ENCODE data around the gene ARHGAP28. TPM values are rescaled to one million over a fixed set of nuclear protein-coding genes. Genes with fewer than 3 reads are reported as not detected.

The ARHGAP28 gene
- total and polyA plus RNA-seq, 2 of the 13 experiments (the other 11 are each of a cell fraction or from before 2014, with no cell fraction given), result not detected

DNA sequence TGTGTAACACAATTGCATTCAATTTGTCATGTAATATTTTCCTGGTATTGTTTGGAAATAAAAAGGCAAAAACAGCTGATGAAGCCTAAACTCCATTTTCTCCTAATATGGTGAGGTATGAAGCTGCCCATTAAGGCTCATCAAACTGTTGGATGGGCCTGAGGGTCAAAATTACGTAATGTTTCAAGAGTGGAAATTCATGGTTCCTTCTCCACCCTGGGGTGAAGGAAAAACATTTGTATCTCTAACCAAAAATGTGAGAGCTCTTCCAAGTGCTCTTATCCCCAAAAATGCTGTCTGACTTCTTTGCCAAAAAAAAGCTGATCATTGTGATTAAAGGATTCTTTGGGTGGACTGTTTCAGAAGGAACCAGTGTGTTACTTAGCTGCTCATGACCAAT lies 91.8 kb downstream of the ARHGAP28 start:
- H3K79me2 ChIP-seq (ENCODE audit: insufficient read depth, low read length), result no peaks in the 10 kb centered on the region
- H3K9me3 ChIP-seq (ENCODE audit: low read length), result no peaks in the 10 kb centered on the region
- no peak overlapping the region for H3K4me3 ChIP-seq (replicated peaks in 1 of 3; ENCODE audit: insufficient read depth in 1 of 3, low read depth in 2 of 3, low read length in 3 of 3)
- no peak for DNase-seq (ENCODE audit: low spot score)
- in situ Hi-C loops (cut with HindIII; ENCODE audit: extremely low pct_ligation_motif_present, low pct_unique_long_range_greater_than_20kb) (no loop called here), intact Hi-C loops (cut with micrococcal nuclease; ENCODE audit: unreplicated experiment) (no loop called here)
- no peaks in the 10 kb centered on the region for H3K4me1 ChIP-seq (ENCODE audit: insufficient read depth, low read length)
- H3K36me3 ChIP-seq (replicated peaks in 1 of 2; ENCODE audit: control insufficient read depth in 1 of 2, insufficient read depth in 2 of 2, low read length in 2 of 2), result no peaks in the 10 kb centered on the region
- H2AFZ ChIP-seq (ENCODE audit: low read length), result no peak overlapping the region
- H3K27me3 ChIP-seq (ENCODE audit: control insufficient read depth in 1 of 2, insufficient read depth in 2 of 2, low read length in 2 of 2), result no peaks in the 10 kb centered on the region
- TF ChIP-seq ZNF441 (CRISPR knock-in tag; IDR thresholded peaks at IDR 0.05; ENCODE audit: borderline replicate concordance), result no peak
- TF ChIP-seq YEATS4 (CRISPR knock-in tag; IDR thresholded peaks at IDR 0.05; ENCODE audit: borderline replicate concordance), result no peak
- no peak for TF ChIP-seq ZNF296 (CRISPR knock-in tag; conservative IDR thresholded peaks at IDR 0.05)
- no peak for TF ChIP-seq ZNF556 (CRISPR knock-in tag; IDR thresholded peaks at IDR 0.05; ENCODE audit: borderline replicate concordance)
- no peak for TF ChIP-seq ZBTB20 (CRISPR knock-in tag; IDR thresholded peaks at IDR 0.05; ENCODE audit: borderline replicate concordance, low read depth)
- no peak for TF ChIP-seq NR0B2 (CRISPR knock-in tag; IDR thresholded peaks at IDR 0.05)
- TF ChIP-seq TBX3 (IDR thresholded peaks at IDR 0.05; ENCODE audit: borderline replicate concordance), result no peak
- TF ChIP-seq, protein P1, sequence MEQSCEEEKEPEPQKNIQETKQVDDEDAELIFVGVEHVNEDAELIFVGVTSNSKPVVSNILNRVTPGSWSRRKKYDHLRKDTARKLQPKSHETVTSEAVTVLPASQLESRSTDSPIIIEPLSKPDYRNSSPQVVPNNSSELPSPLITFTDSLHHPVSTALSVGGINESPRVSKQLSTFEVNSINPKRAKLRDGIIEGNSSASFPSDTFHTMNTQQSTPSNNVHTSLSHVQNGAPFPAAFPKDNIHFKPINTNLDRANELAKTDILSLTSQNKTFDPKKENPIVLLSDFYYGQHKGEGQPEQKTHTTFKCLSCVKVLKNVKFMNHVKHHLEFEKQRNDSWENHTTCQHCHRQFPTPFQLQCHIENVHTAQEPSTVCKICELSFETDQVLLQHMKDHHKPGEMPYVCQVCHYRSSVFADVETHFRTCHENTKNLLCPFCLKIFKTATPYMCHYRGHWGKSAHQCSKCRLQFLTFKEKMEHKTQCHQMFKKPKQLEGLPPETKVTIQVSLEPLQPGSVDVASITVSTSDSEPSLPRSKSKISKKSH (CRISPR knock-in tag; IDR thresholded peaks at IDR 0.05; ENCODE audit: borderline replicate concordance), result no peak
- no peak for TF ChIP-seq ZNF775 (CRISPR knock-in tag; IDR thresholded peaks at IDR 0.05; ENCODE audit: borderline replicate concordance)
- TF ChIP-seq ARNT (IDR thresholded peaks at IDR 0.05), result no peak
- no peak for TF ChIP-seq ZNF333 (CRISPR knock-in tag; IDR thresholded peaks at IDR 0.05; ENCODE audit: borderline replicate concordance)
- no peak for TF ChIP-seq SP2 (CRISPR knock-in tag; IDR thresholded peaks at IDR 0.05)
- no peak for TF ChIP-seq ZMAT5 (CRISPR knock-in tag; IDR thresholded peaks at IDR 0.05; ENCODE audit: borderline replicate concordance, low read depth)
- TF ChIP-seq ZNF558 (CRISPR knock-in tag; IDR thresholded peaks at IDR 0.05; ENCODE audit: borderline replicate concordance), result no peak
- TF ChIP-seq ZSCAN31 (CRISPR knock-in tag; IDR thresholded peaks at IDR 0.05; ENCODE audit: low read depth), result no peak
- TF ChIP-seq NFE2 (CRISPR knock-in tag; IDR thresholded peaks at IDR 0.05), result no peak
- TF ChIP-seq, protein P2, sequence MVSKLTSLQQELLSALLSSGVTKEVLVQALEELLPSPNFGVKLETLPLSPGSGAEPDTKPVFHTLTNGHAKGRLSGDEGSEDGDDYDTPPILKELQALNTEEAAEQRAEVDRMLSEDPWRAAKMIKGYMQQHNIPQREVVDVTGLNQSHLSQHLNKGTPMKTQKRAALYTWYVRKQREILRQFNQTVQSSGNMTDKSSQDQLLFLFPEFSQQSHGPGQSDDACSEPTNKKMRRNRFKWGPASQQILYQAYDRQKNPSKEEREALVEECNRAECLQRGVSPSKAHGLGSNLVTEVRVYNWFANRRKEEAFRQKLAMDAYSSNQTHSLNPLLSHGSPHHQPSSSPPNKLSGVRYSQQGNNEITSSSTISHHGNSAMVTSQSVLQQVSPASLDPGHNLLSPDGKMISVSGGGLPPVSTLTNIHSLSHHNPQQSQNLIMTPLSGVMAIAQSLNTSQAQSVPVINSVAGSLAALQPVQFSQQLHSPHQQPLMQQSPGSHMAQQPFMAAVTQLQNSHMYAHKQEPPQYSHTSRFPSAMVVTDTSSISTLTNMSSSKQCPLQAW (CRISPR knock-in tag; IDR thresholded peaks at IDR 0.05), result no peak
- TF ChIP-seq MIER3 (CRISPR knock-in tag; IDR thresholded peaks at IDR 0.05; ENCODE audit: borderline replicate concordance), result no peak
- TF ChIP-seq, protein P3, sequence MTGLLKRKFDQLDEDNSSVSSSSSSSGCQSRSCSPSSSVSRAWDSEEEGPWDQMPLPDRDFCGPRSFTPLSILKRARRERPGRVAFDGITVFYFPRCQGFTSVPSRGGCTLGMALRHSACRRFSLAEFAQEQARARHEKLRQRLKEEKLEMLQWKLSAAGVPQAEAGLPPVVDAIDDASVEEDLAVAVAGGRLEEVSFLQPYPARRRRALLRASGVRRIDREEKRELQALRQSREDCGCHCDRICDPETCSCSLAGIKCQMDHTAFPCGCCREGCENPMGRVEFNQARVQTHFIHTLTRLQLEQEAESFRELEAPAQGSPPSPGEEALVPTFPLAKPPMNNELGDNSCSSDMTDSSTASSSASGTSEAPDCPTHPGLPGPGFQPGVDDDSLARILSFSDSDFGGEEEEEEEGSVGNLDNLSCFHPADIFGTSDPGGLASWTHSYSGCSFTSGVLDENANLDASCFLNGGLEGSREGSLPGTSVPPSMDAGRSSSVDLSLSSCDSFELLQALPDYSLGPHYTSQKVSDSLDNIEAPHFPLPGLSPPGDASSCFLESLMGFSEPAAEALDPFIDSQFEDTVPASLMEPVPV (CRISPR knock-in tag; IDR thresholded peaks at IDR 0.05), result no peak
- no peak for TF ChIP-seq NCOR1 (IDR thresholded peaks at IDR 0.05; ENCODE audit: borderline replicate concordance, low read length)
- ChIA-PET POLR2A (no interaction called here), CTCF (ENCODE audit: low intra/inter-chr PET ratio, low total read pairs) (no interaction called here)
- no TSS peak for BruUV-seq (replicated peaks)
- FAIRE-seq, result no peak
- no peak overlapping the region for H3K4me2 ChIP-seq (ENCODE audit: low read depth, low read length)
- no peaks in the 10 kb centered on the region for H4K20me1 ChIP-seq (ENCODE audit: insufficient read depth, low read length)
- ATAC-seq, result no peak
- WGBS (ENCODE audit: low lambda C conversion rate), result 30% methylated on average over 1 of the region's 1 CpG
- H3K9ac ChIP-seq (ENCODE audit: insufficient read depth, low read depth, low read length), result no peak overlapping the region
- no peak overlapping the region for H3K27ac ChIP-seq (ENCODE audit: extremely low read length, insufficient read depth, low read length)

Data from HepG2 (cell line).